AG08395 (cell line): Measurements from ENCODE around the gene C3orf49.

Source experiments
- DNase-seq: peaks from one replicate; pipeline ENCODE4 v3.0.0; 2012; ENCODE audit warnings: mixed read lengths, low spot score

C3orf49 gene

GRCh38 chr3:63886858-63887257 lies 67.8 kb downstream of the C3orf49 start:
- no peak for DNase-seq

- DNase-seq = no peak
Observed at GRCh38 chr3:63891518-63891917, 72.4 kb downstream of the C3orf49 start.

GRCh38 chr3:63892773-63893352 lies 73.8 kb downstream of the C3orf49 start:
- DNase-seq = no peak

GRCh38 chr3:63895422-63896189 lies 76.5 kb downstream of the C3orf49 start:
- no peak for DNase-seq

GRCh38 chr3:63896332-63897030 lies 77.4 kb downstream of the C3orf49 start:
- DNase-seq = no peak
